Neural cell (in vitro differentiated cells): ENCODE measurements around the gene KLF13.

ENCODE experiments used
- CTCF ChIP-seq: fragments of 450-650 bp; IDR thresholded peaks from 2 replicates; pipeline ENCODE4 v1.5.1; 2014; ENCODE audit warnings: antibody characterized with exemption, mild to moderate bottlenecking, moderate library complexity; ENCODE audit not compliant: poor library complexity, severe bottlenecking
- EP300 ChIP-seq: fragments of 450-650 bp; conservative IDR thresholded peaks from 2 replicates; pipeline ENCODE4 v1.6.1; 2014; ENCODE audit warnings: antibody characterized with exemption, mild to moderate bottlenecking, moderate library complexity; ENCODE audit not compliant: poor library complexity, severe bottlenecking
- EZH2 ChIP-seq: fragments of 200-600, 300-800 bp; shearing (Covaris generic), sonication (generic); IDR thresholded peaks from 2 replicates; pipeline ENCODE4 v1.6.1; 2014; ENCODE audit warnings: antibody characterized with exemption, low read length, borderline replicate concordance, mild to moderate bottlenecking; ENCODE audit not compliant: insufficient read depth, poor library complexity, severe bottlenecking
- POLR2AphosphoS5 ChIP-seq: IDR thresholded peaks from 2 replicates; pipeline ENCODE4 v1.6.1; 2012
- RAD21 ChIP-seq: fragments of 450-650 bp; conservative IDR thresholded peaks from 2 replicates; pipeline ENCODE4 v1.6.1; 2014; ENCODE audit warnings: antibody characterized with exemption, mild to moderate bottlenecking, moderate library complexity
- SMC3 ChIP-seq: fragments of 450-650 bp; conservative IDR thresholded peaks from 2 replicates; pipeline ENCODE4 v1.6.1; 2014; ENCODE audit warnings: antibody characterized with exemption, mild to moderate bottlenecking, moderate library complexity; ENCODE audit not compliant: poor library complexity
- TAF1 ChIP-seq: IDR thresholded peaks from 2 replicates; pipeline ENCODE4 v1.6.1; 2012; ENCODE audit warnings: low read depth
- TF ChIP-seq, protein P1 (sequence below): IDR thresholded peaks from 2 replicates; pipeline ENCODE4 v1.6.1; 2012; ENCODE audit warnings: borderline replicate concordance

DNA sequence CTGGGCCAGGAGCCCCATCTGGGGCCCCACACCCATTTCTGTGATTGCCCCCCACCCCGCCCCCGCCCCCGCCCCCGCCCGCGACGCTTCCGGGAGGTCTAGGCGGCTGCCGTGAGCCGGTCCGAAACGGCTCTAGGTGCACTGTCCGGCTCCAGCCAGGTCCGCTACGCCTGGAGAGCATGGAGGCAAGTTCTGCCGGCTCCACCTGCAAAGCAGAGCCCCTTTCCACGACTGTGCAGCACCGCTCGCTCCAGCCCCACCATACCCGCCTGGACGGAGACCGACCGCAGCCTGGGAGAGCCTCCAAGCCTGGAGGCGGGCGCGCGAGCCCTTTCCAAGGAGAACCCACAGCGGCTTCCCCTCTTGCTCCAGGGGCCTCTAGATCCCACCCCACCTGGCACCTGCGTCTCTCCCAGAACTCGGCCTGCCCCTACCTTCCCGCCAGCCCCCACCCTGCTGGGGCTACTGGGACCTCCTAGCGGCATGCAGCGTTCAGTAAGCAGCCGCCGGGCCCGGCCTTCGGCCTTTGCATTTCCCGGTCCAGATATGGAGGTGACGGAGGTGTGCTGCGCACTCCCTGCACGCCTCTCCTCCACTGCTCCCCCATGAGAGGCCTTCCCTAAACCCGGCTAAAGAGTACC lies 66.2 kb downstream of the KLF13 start:
- TF ChIP-seq CTCF = no peak
- TF ChIP-seq POLR2AphosphoS5 = no peak
- no peak for TF ChIP-seq EP300
- no peak for TF ChIP-seq SMC3
- TF ChIP-seq, protein P1, sequence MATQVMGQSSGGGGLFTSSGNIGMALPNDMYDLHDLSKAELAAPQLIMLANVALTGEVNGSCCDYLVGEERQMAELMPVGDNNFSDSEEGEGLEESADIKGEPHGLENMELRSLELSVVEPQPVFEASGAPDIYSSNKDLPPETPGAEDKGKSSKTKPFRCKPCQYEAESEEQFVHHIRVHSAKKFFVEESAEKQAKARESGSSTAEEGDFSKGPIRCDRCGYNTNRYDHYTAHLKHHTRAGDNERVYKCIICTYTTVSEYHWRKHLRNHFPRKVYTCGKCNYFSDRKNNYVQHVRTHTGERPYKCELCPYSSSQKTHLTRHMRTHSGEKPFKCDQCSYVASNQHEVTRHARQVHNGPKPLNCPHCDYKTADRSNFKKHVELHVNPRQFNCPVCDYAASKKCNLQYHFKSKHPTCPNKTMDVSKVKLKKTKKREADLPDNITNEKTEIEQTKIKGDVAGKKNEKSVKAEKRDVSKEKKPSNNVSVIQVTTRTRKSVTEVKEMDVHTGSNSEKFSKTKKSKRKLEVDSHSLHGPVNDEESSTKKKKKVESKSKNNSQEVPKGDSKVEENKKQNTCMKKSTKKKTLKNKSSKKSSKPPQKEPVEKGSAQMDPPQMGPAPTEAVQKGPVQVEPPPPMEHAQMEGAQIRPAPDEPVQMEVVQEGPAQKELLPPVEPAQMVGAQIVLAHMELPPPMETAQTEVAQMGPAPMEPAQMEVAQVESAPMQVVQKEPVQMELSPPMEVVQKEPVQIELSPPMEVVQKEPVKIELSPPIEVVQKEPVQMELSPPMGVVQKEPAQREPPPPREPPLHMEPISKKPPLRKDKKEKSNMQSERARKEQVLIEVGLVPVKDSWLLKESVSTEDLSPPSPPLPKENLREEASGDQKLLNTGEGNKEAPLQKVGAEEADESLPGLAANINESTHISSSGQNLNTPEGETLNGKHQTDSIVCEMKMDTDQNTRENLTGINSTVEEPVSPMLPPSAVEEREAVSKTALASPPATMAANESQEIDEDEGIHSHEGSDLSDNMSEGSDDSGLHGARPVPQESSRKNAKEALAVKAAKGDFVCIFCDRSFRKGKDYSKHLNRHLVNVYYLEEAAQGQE = no peak
- TF ChIP-seq EZH2 = no peak
- no peak for TF ChIP-seq RAD21
- TF ChIP-seq TAF1 = no peak
